GM21515 (cell line): ENCODE results near the gene SRGAP3.
"Not testable (repeated sequence)": the region's sequence is repeated elsewhere in the genome, so short reads cannot be mapped to it uniquely, and the experiment has no call there.

Experiments used
- ATAC-seq: cut with Tn5 transposase; IDR thresholded peaks from one replicate; pipeline ENCODE4 v1.9.1; 2021; ENCODE audit not compliant: unreplicated experiment

Gene SRGAP3

GRCh38 chr3:9249273-9250192, at the start of gene SRGAP3:
TSS of gene SRGAP3 (minus strand) at chr3:9249646. CDS start at chr3:9248951, 695 bp downstream.
- peak; percentile 100 for ATAC-seq

GRCh38 chr3:9298236-9298635, 48.8 kb upstream of the SRGAP3 start:
- ATAC-seq, result no peak

GRCh38 chr3:9296241-9296640, 46.8 kb upstream of the SRGAP3 start:
- ATAC-seq, result no peak

- ATAC-seq, result no peak
Observed at GRCh38 chr3:9295007-9295406, 45.6 kb upstream of the SRGAP3 start.

GRCh38 chr3:9293953-9294352, 44.5 kb upstream of the SRGAP3 start:
- ATAC-seq, result not testable (repeated sequence)

GRCh38 chr3:9293076-9293475, 43.6 kb upstream of the SRGAP3 start:
- ATAC-seq, result no peak

- ATAC-seq, result no peak
Observed at GRCh38 chr3:9292516-9292915, 43.1 kb upstream of the SRGAP3 start.

GRCh38 chr3:9291821-9292410, 42.5 kb upstream of the SRGAP3 start:
- no peak for ATAC-seq

- no peak for ATAC-seq
Observed at GRCh38 chr3:9290566-9290965, 41.1 kb upstream of the SRGAP3 start.

- ATAC-seq, result not testable (repeated sequence)
Observed at GRCh38 chr3:9281533-9281932, 32.1 kb upstream of the SRGAP3 start.

- no peak for ATAC-seq
Observed at GRCh38 chr3:9280451-9281219, 31.2 kb upstream of the SRGAP3 start.

GRCh38 chr3:9279966-9280365, 30.5 kb upstream of the SRGAP3 start:
- ATAC-seq, result no peak

GRCh38 chr3:9278498-9278897, 29.1 kb upstream of the SRGAP3 start:
- no peak for ATAC-seq

GRCh38 chr3:9278085-9278484, 28.6 kb upstream of the SRGAP3 start:
- ATAC-seq, result no peak

- no peak for ATAC-seq
Observed at GRCh38 chr3:9276761-9277370, 27.4 kb upstream of the SRGAP3 start.

- no peak for ATAC-seq
Observed at GRCh38 chr3:9271903-9272302, 22.5 kb upstream of the SRGAP3 start.

- ATAC-seq, result no peak
Observed at GRCh38 chr3:9270704-9271103, 21.3 kb upstream of the SRGAP3 start.

- ATAC-seq, result no peak
Observed at GRCh38 chr3:9266716-9267115, 17.3 kb upstream of the SRGAP3 start.

- no peak for ATAC-seq
Observed at GRCh38 chr3:9260305-9260704, 10.9 kb upstream of the SRGAP3 start.

- ATAC-seq, result no peak
Observed at GRCh38 chr3:9257092-9257491, 7.6 kb upstream of the SRGAP3 start.

GRCh38 chr3:9255976-9256375, 6.5 kb upstream of the SRGAP3 start:
- no peak for ATAC-seq
